NCI-H2171 (cell line): ENCODE data around the gene ZNF205.
"Not testable (repeated sequence)": the region's sequence is repeated elsewhere in the genome, so short reads cannot be mapped to it uniquely, and the experiment has no call there.

Experiments
- DNase-seq: peaks from one replicate; lab custom pipeline; 2025; lab: John Stamatoyannopoulos, UW

The ZNF205 gene

GRCh38 chr16:3112058-3112880 lies at the start of gene ZNF205:
Gene ZNF205, plus strand, starts transcription at chr16:3112586. Its CDS starts 845 bp downstream, at chr16:3113431.
- peak; percentile 79 for DNase-seq

GRCh38 chr16:3063625-3064386 lies 48.6 kb upstream of the ZNF205 start:
- DNase-seq, result no peak

GRCh38 chr16:3065069-3065741 lies 47.2 kb upstream of the ZNF205 start, which contains the start of gene IL32:
Gene IL32, plus strand, starts transcription at chr16:3065640. Its CDS starts 172 bp downstream, at chr16:3065812.
- DNase-seq, result no peak

- DNase-seq, result no peak
Measured at GRCh38 chr16:3065742-3066439, 46.5 kb upstream of the ZNF205 start.

- DNase-seq, result no peak
Measured at GRCh38 chr16:3066440-3066748, 46.0 kb upstream of the ZNF205 start.

GRCh38 chr16:3068487-3068886 lies 43.9 kb upstream of the ZNF205 start:
- DNase-seq, result no peak

GRCh38 chr16:3069146-3069545 lies 43.2 kb upstream of the ZNF205 start:
- DNase-seq, result not testable (repeated sequence)

GRCh38 chr16:3070608-3071111 lies 41.7 kb upstream of the ZNF205 start:
- DNase-seq, result no peak

GRCh38 chr16:3071655-3072054 lies 40.7 kb upstream of the ZNF205 start:
- no peak for DNase-seq

- DNase-seq, result not testable (repeated sequence)
Measured at GRCh38 chr16:3072148-3072547, 40.2 kb upstream of the ZNF205 start.

- not testable (repeated sequence) for DNase-seq
Measured at GRCh38 chr16:3072576-3073263, 39.7 kb upstream of the ZNF205 start.

GRCh38 chr16:3073448-3073847 lies 38.9 kb upstream of the ZNF205 start:
- no peak for DNase-seq

GRCh38 chr16:3074860-3075522 lies 37.4 kb upstream of the ZNF205 start:
- no peak for DNase-seq

- no peak for DNase-seq
Measured at GRCh38 chr16:3075523-3075915, 36.9 kb upstream of the ZNF205 start.

- not testable (repeated sequence) for DNase-seq
Measured at GRCh38 chr16:3075946-3076345, 36.4 kb upstream of the ZNF205 start.

- DNase-seq, result no peak
Measured at GRCh38 chr16:3076577-3076976, 35.8 kb upstream of the ZNF205 start.

- no peak for DNase-seq
Measured at GRCh38 chr16:3080024-3080423, 32.4 kb upstream of the ZNF205 start.

- DNase-seq, result not testable (repeated sequence)
Measured at GRCh38 chr16:3081957-3082356, 30.4 kb upstream of the ZNF205 start.

GRCh38 chr16:3083408-3083807 lies 29.0 kb upstream of the ZNF205 start:
- not testable (repeated sequence) for DNase-seq

GRCh38 chr16:3084491-3084890 lies 27.9 kb upstream of the ZNF205 start:
- DNase-seq, result no peak
